Astrocyte (in vitro differentiated cells and primary cell): ENCODE data around the gene LASP1. TPM values are rescaled to one million over a fixed set of nuclear protein-coding genes. Genes with fewer than 3 reads are reported as not detected.

Experiments used
- DNase-seq: peaks from one replicate; pipeline ENCODE4 v3.0.0-alpha.2; 2010; ENCODE audit warnings: low read depth
- FAIRE-seq: peaks from 2 replicates; lab custom pipeline; 2011; peaks lifted over from hg19 to GRCh38; lab: Jason Lieb, UNC
- H2AFZ ChIP-seq: 2 replicates; pipeline ENCODE4 v1.6.0; 2012; ENCODE audit warnings: low read depth, low read length, inconsistent platforms
- H3K27ac ChIP-seq: 2 replicates; pipeline ENCODE4 v1.5.1; 2011; ENCODE audit warnings: low read depth, low read length, inconsistent platforms
- H3K27me3 ChIP-seq: 2 replicates; pipeline ENCODE4 v1.6.0; 2011; ENCODE audit warnings: low read length, inconsistent platforms; ENCODE audit not compliant: insufficient read depth
- H3K36me3 ChIP-seq: 2 replicates; pipeline ENCODE4 v1.5.1; 2011; ENCODE audit warnings: low read length, inconsistent platforms; ENCODE audit not compliant: insufficient read depth
- H3K4me1 ChIP-seq: 2 replicates; pipeline ENCODE4 v1.5.1; 2011; ENCODE audit warnings: low read length, inconsistent platforms; ENCODE audit not compliant: insufficient read depth
- H3K4me2 ChIP-seq: 2 replicates; pipeline ENCODE4 v1.6.0; 2012; ENCODE audit warnings: low read length, inconsistent platforms
- H3K4me3 ChIP-seq: 2 replicates; pipeline ENCODE4 v1.5.1; 2011; ENCODE audit warnings: low read depth, mild to moderate bottlenecking, low read length, inconsistent platforms; ENCODE audit not compliant: insufficient read depth
- H3K79me2 ChIP-seq: 2 replicates; pipeline ENCODE4 v1.6.0; 2012; ENCODE audit warnings: mild to moderate bottlenecking, low read length, inconsistent platforms; ENCODE audit not compliant: insufficient read depth
- H3K9ac ChIP-seq: 2 replicates; pipeline ENCODE4 v1.6.0; 2012; ENCODE audit warnings: mild to moderate bottlenecking, low read length, inconsistent platforms
- H3K9me3 ChIP-seq: 2 replicates; pipeline ENCODE4 v1.5.1; 2012; ENCODE audit warnings: low read depth, mild to moderate bottlenecking, low read length, inconsistent platforms; ENCODE audit not compliant: insufficient read depth
- H4K20me1 ChIP-seq: 2 replicates; pipeline ENCODE4 v1.6.0; 2012; ENCODE audit warnings: low read length, inconsistent platforms; ENCODE audit not compliant: insufficient read depth
- H3K27ac Mint-ChIP-seq: one replicate; pipeline ENCODE4 v1.8.0; 2021; ENCODE audit warnings: mild to moderate bottlenecking, mixed read lengths; ENCODE audit not compliant: unreplicated experiment
- H3K27me3 Mint-ChIP-seq: one replicate; pipeline ENCODE4 v1.8.0; 2021; ENCODE audit warnings: low read depth, mixed read lengths; ENCODE audit not compliant: unreplicated experiment
- H3K36me3 Mint-ChIP-seq: one replicate; pipeline ENCODE4 v1.8.0; 2021; ENCODE audit warnings: low read depth, mixed read lengths; ENCODE audit not compliant: unreplicated experiment
- H3K4me1 Mint-ChIP-seq: one replicate; pipeline ENCODE4 v1.8.0; 2021; ENCODE audit warnings: low read depth, mixed read lengths; ENCODE audit not compliant: unreplicated experiment
- H3K4me3 Mint-ChIP-seq: one replicate; pipeline ENCODE4 v1.8.0; 2021; ENCODE audit warnings: mild to moderate bottlenecking, moderate library complexity, mixed read lengths; ENCODE audit not compliant: unreplicated experiment
- H3K9me3 Mint-ChIP-seq: one replicate; pipeline ENCODE4 v1.8.0; 2021; ENCODE audit warnings: mild to moderate bottlenecking, mixed read lengths; ENCODE audit not compliant: unreplicated experiment
- EZH2 ChIP-seq: IDR thresholded peaks from 2 replicates; pipeline ENCODE4 v1.6.1; 2012; ENCODE audit warnings: mild to moderate bottlenecking, low read length, inconsistent platforms; ENCODE audit not compliant: insufficient read depth
- total RNA-seq: library from RNA; stranded (reverse); gene quantifications from 2 replicates; pipeline ENCODE4 v1.2.1, GENCODE V29; 2021
- TF ChIP-seq, protein P1 (sequence below): IDR thresholded peaks from 2 replicates; pipeline ENCODE4 v1.5.1; 2011; ENCODE audit warnings: low read depth, mild to moderate bottlenecking, inconsistent platforms, low read length, moderate library complexity; ENCODE audit not compliant: insufficient read depth

Gene LASP1
- total RNA-seq, 1 donor from 2014 or later = 421 TPM

DNA sequence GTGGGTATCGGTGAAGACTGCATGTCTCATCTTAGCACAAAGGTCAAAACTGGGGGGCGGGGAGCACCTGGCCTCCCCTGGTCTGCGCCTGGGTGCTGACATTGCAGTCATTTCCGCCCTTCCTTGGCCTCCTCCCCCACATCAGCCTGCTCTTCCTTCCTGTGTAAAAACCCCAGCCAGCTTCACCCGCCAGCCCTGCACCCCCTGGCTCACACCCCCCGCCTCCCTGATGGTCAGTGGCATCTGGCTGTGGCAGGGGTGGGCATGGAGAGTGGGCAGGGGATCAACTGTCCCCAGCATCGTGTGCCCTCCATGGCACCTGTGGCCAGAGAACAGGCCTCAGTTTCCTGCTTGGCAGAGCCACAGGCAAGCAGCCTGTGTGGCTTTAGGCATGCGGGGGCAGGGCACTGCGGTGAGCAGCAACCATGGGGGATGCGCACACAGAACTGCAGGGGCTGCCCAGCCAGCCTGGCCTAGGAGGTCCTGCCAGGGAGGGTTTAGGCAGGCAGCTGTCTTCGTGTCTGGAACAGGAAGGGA, 29.0 kb downstream of the LASP1 start:
- Mint-ChIP-seq H3K9me3 (no peaks in the 10 kb centered on the region), H3K36me3 (peaks cover 23% of the 10 kb centered on the region), H3K27ac (peak overlapping the region; percentile 81), H3K4me1 (peaks cover 62% of the 10 kb centered on the region), H3K4me3 (no peak overlapping the region), H3K27me3 (no peaks in the 10 kb centered on the region)
- H3K27ac ChIP-seq = no peak overlapping the region
- H3K9me3 ChIP-seq = no peaks in the 10 kb centered on the region
- H3K4me3 ChIP-seq = no peak overlapping the region
- H4K20me1 ChIP-seq = peaks cover 89% of the 10 kb centered on the region
- FAIRE-seq = no peak
- peak overlapping the region; percentile 21 for H3K4me2 ChIP-seq
- TF ChIP-seq, protein P1, sequence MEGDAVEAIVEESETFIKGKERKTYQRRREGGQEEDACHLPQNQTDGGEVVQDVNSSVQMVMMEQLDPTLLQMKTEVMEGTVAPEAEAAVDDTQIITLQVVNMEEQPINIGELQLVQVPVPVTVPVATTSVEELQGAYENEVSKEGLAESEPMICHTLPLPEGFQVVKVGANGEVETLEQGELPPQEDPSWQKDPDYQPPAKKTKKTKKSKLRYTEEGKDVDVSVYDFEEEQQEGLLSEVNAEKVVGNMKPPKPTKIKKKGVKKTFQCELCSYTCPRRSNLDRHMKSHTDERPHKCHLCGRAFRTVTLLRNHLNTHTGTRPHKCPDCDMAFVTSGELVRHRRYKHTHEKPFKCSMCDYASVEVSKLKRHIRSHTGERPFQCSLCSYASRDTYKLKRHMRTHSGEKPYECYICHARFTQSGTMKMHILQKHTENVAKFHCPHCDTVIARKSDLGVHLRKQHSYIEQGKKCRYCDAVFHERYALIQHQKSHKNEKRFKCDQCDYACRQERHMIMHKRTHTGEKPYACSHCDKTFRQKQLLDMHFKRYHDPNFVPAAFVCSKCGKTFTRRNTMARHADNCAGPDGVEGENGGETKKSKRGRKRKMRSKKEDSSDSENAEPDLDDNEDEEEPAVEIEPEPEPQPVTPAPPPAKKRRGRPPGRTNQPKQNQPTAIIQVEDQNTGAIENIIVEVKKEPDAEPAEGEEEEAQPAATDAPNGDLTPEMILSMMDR = no peak
- TF ChIP-seq EZH2 = no peak
- no peaks in the 10 kb centered on the region for H3K27me3 ChIP-seq
- peaks cover 61% of the 10 kb centered on the region for H3K79me2 ChIP-seq
- H3K36me3 ChIP-seq = peaks cover 29% of the 10 kb centered on the region
- no peak overlapping the region for H2AFZ ChIP-seq
- peak overlapping the region; percentile 12 for H3K9ac ChIP-seq
- no peak for DNase-seq
- peaks cover 47% of the 10 kb centered on the region for H3K4me1 ChIP-seq

DNA sequence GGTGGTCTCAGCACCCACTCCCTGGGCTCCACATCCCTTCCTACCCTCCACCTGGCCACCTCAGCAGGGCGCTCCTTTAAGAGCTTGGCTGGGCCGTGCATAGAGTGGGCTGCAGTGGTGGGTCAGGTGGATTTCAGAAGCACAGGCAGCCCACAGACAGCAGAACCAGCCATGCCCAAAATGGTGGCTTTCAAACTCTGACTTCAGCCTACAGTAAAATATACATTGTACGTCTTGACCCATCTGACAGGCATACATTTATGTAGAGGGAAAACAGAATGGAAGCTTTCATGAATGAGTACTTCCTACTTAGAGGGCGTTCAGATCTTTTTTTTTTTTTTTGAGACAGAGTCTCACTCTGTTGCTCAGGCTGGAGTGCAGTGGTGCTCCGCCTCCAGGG, 29.6 kb downstream of the LASP1 start:
- Histone ChIP-seq H3K27me3 (no peaks in the 10 kb centered on the region), H3K36me3 (peaks cover 29% of the 10 kb centered on the region), H4K20me1 (peaks cover 89% of the 10 kb centered on the region), H3K9me3 (no peaks in the 10 kb centered on the region), H3K79me2 (peaks cover 60% of the 10 kb centered on the region), H2AFZ (no peak overlapping the region), H3K4me3 (no peak overlapping the region), H3K4me2 (no peak overlapping the region), H3K4me1 (peaks cover 47% of the 10 kb centered on the region), H3K9ac (no peak overlapping the region), H3K27ac (no peak overlapping the region)
- H3K4me1 Mint-ChIP-seq = peaks cover 59% of the 10 kb centered on the region
- peak overlapping the region; percentile 50 for H3K27ac Mint-ChIP-seq
- DNase-seq (no peak), FAIRE-seq (no peak)
- H3K27me3 Mint-ChIP-seq = no peaks in the 10 kb centered on the region
- no peak for TF ChIP-seq EZH2
- TF ChIP-seq, protein P1 = no peak
- peak overlapping the region; percentile 17 for H3K4me3 Mint-ChIP-seq
- peaks cover 20% of the 10 kb centered on the region for H3K36me3 Mint-ChIP-seq
- no peaks in the 10 kb centered on the region for H3K9me3 Mint-ChIP-seq

DNA sequence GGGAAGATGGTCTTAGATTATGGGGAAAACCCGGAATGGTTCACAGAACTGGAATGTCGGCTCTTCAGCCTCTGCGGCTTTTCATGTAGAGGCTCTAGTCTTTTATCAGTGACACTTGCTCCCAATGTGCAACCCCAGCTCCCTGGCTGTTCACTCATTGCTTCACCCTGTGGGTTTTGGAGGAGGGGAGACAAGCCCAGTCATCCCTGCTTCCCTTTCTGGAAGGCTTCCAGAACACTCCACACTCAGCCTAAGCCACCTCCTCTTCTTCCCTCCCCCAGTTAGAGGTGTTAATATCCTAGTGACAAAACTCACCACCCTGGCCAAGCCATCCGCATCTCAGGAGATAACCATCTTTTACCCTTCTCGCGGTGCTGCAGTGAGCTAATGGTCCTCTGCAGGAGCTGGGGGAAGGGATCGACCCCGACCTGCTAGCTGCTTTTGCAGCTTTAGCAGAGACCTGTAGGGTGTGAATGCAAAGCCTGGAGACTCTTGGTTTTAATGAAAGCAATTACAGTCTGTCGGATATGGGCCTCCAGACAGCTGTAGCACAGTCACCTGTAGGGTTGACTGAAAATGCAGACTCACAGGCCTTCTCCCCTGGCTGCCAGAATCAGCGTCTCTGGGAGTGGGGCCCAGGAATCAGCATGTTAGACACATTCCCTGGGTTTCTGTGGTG, 31.3 kb downstream of the LASP1 start:
- TF ChIP-seq EZH2 = no peak
- TF ChIP-seq, protein P1 = no peak
- peak; percentile 98 for DNase-seq
- Histone ChIP-seq H3K4me2 (peak overlapping the region; percentile 63), H3K4me3 (no peak overlapping the region), H3K36me3 (peaks cover 32% of the 10 kb centered on the region), H3K9me3 (no peaks in the 10 kb centered on the region), H2AFZ (no peak overlapping the region), H3K27ac (peak overlapping the region; percentile 57), H3K79me2 (peaks cover 68% of the 10 kb centered on the region), H3K9ac (peak overlapping the region; percentile 26), H3K4me1 (peaks cover 47% of the 10 kb centered on the region), H3K27me3 (no peaks in the 10 kb centered on the region), H4K20me1 (peaks cover 93% of the 10 kb centered on the region)
- Mint-ChIP-seq H3K27me3 (no peaks in the 10 kb centered on the region), H3K36me3 (peaks cover 24% of the 10 kb centered on the region), H3K27ac (peak overlapping the region; percentile 81), H3K9me3 (no peaks in the 10 kb centered on the region), H3K4me1 (peaks cover 55% of the 10 kb centered on the region), H3K4me3 (peak overlapping the region; percentile 37)
- FAIRE-seq = peak; percentile 83
